Immature natural killer cell (primary cell): ENCODE results near the gene KLHL1. TPM values are rescaled to one million over a fixed set of nuclear protein-coding genes. Genes with fewer than 3 reads are reported as not detected.
"Not testable (repeated sequence)": the region's sequence is repeated elsewhere in the genome, so short reads cannot be mapped to it uniquely, and the experiment has no call there.

ENCODE experiments used
- DNase-seq, 3 donors: peaks; one replicate each; pipeline ENCODE4 v3.0.0; 2022; ENCODE audit warnings: mixed read lengths in 1 of 3
- H3K27ac Mint-ChIP-seq, 6 donors: one replicate each; pipeline ENCODE4 v1.8.0; 2020; ENCODE audit warnings: mixed read lengths in 6 of 6, mild to moderate bottlenecking in 5 of 6, inconsistent platforms in 4 of 6, moderate library complexity in 3 of 6
- H3K27me3 Mint-ChIP-seq, 3 donors: one replicate each; pipeline ENCODE4 v1.8.0; 2020 to 2021; ENCODE audit warnings: low read depth in 3 of 3, mild to moderate bottlenecking in 3 of 3, mixed read lengths in 3 of 3, moderate library complexity in 3 of 3, inconsistent platforms in 1 of 3
- H3K36me3 Mint-ChIP-seq, 3 donors: one replicate each; pipeline ENCODE4 v1.8.0; 2020; ENCODE audit warnings: mixed read lengths in 3 of 3, inconsistent platforms in 2 of 3, mild to moderate bottlenecking in 2 of 3
- H3K4me1 Mint-ChIP-seq, 2 donors: one replicate each; pipeline ENCODE4 v1.8.0; 2020; ENCODE audit warnings: inconsistent platforms in 2 of 2, mild to moderate bottlenecking in 2 of 2, mixed read lengths in 2 of 2, moderate library complexity in 1 of 2
- H3K4me3 Mint-ChIP-seq, 5 donors: one replicate each; pipeline ENCODE4 v1.8.0; 2020; ENCODE audit warnings: mild to moderate bottlenecking in 5 of 5, mixed read lengths in 5 of 5, inconsistent platforms in 3 of 5, moderate library complexity in 3 of 5
- H3K9me3 Mint-ChIP-seq, 6 donors: one replicate each; pipeline ENCODE4 v1.8.0; 2020; ENCODE audit warnings: mild to moderate bottlenecking in 6 of 6, mixed read lengths in 6 of 6, inconsistent platforms in 4 of 6, moderate library complexity in 3 of 6
- polyA plus RNA-seq, 3 donors: library from polyadenylated mRNA; unstranded; fragments of 300-500 nt; fragmentation: Illumina TruSeq; gene quantifications; one replicate each; pipeline ENCODE4 v1.2.3, GENCODE V29; 2021

KLHL1 gene, protein sequence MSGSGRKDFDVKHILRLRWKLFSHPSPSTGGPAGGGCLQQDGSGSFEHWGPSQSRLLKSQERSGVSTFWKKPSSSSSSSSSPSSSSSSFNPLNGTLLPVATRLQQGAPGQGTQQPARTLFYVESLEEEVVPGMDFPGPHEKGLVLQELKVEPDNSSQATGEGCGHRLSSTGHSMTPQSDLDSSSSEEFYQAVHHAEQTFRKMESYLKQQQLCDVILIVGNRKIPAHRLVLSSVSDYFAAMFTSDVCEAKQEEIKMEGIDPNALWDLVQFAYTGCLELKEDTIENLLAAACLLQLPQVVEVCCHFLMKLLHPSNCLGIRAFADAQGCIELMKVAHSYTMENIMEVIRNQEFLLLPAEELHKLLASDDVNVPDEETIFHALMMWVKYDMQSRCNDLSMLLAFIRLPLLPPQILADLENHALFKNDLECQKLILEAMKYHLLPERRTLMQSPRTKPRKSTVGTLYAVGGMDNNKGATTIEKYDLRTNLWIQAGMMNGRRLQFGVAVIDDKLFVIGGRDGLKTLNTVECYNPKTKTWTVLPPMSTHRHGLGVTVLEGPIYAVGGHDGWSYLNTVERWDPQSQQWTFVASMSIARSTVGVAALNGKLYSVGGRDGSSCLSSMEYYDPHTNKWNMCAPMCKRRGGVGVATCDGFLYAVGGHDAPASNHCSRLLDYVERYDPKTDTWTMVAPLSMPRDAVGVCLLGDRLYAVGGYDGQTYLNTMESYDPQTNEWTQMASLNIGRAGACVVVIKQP
- not detected for polyA plus RNA-seq

GRCh38 chr13:70108356-70109105, at the start of gene KLHL1:
TSS of gene KLHL1 (minus strand) at chr13:70108452. CDS start at chr13:70107699, 753 bp downstream.
- no peak for DNase-seq
- no peak within 1 kb of the TSS for H3K27ac Mint-ChIP-seq
- no peak within 1 kb of the TSS for H3K4me3 Mint-ChIP-seq
- H3K4me1 Mint-ChIP-seq = no peaks in the 10 kb centered on the region
- no peaks in the 10 kb centered on the region for H3K27me3 Mint-ChIP-seq
- peaks cover 7 to 30% (median 15%) of the 10 kb centered on the region in 6 donors for H3K9me3 Mint-ChIP-seq
- no peaks in the 10 kb centered on the region for H3K36me3 Mint-ChIP-seq

GRCh38 chr13:70142658-70143057, 34.4 kb upstream of the KLHL1 start:
- peaks cover 8 to 28% (median 13%) of the 10 kb centered on the region in 6 donors for H3K9me3 Mint-ChIP-seq
- H3K36me3 Mint-ChIP-seq, H3K4me1 Mint-ChIP-seq, H3K4me3 Mint-ChIP-seq, DNase-seq, H3K27ac Mint-ChIP-seq, H3K27me3 Mint-ChIP-seq: not testable (repeated sequence)

- Mint-ChIP-seq H3K27me3 (no peaks in the 10 kb centered on the region), H3K4me3 (no peak overlapping the region), H3K4me1 (no peaks in the 10 kb centered on the region), H3K9me3 (peaks cover 8 to 44% (median 26%) of the 10 kb centered on the region in 6 donors), H3K36me3 (no peaks in the 10 kb centered on the region), H3K27ac (no peak overlapping the region)
- no peak for DNase-seq
Observed at GRCh38 chr13:70128098-70128497, 19.8 kb upstream of the KLHL1 start.

GRCh38 chr13:70125693-70126092, 17.4 kb upstream of the KLHL1 start:
- Mint-ChIP-seq H3K36me3 (no peaks in the 10 kb centered on the region), H3K27me3 (no peaks in the 10 kb centered on the region), H3K9me3 (peaks cover 10 to 38% (median 28%) of the 10 kb centered on the region in 6 donors), H3K27ac (no peak overlapping the region), H3K4me3 (no peak overlapping the region), H3K4me1 (no peaks in the 10 kb centered on the region)
- DNase-seq = no peak

GRCh38 chr13:70117338-70117905, 9.2 kb upstream of the KLHL1 start:
- Mint-ChIP-seq H3K36me3 (no peaks in the 10 kb centered on the region), H3K9me3 (peaks cover 0 to 28% (median 13%) of the 10 kb centered on the region in 6 donors), H3K27ac (no peak overlapping the region), H3K4me1 (no peaks in the 10 kb centered on the region), H3K4me3 (no peak overlapping the region), H3K27me3 (no peaks in the 10 kb centered on the region)
- no peak for DNase-seq

- no peak within 1 kb of the TSS for H3K27ac Mint-ChIP-seq
Observed at GRCh38 chr13:70107498-70108281, 562 bp downstream of the KLHL1 start, which contains the start of gene ATXN8OS. TSS of gene ATXN8OS (plus strand) at chr13:70107826.

DNA sequence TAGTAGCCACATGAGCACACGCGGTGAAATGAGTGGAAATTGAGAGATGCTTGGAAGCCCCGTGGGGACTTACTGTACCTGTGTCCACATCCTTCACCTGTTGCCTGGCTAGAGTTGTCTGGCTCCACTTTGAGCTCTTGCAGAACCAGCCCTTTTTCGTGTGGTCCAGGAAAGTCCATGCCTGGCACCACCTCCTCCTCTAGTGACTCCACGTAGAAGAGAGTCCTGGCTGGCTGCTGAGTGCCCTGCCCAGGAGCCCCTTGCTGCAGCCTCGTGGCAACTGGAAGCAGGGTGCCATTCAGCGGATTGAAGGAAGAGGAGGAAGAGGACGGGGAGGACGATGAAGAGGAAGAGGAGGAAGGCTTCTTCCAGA, 1.1 kb downstream of the KLHL1 start:
- no peaks in the 10 kb centered on the region for H3K27me3 Mint-ChIP-seq
- H3K9me3 Mint-ChIP-seq = peaks cover 7 to 38% (median 18%) of the 10 kb centered on the region in 6 donors
- no peaks in the 10 kb centered on the region for H3K4me1 Mint-ChIP-seq
- H3K4me3 Mint-ChIP-seq = no peak overlapping the region
- DNase-seq = no peak
- H3K36me3 Mint-ChIP-seq = no peaks in the 10 kb centered on the region
- no peak overlapping the region for H3K27ac Mint-ChIP-seq

More at GRCh38 chr13:70107498-70108281, 562 bp downstream of the KLHL1 start, which contains the start of gene ATXN8OS:
- Mint-ChIP-seq H3K4me1 (no peaks in the 10 kb centered on the region), H3K9me3 (peaks cover 7 to 38% (median 16%) of the 10 kb centered on the region in 6 donors), H3K27me3 (no peaks in the 10 kb centered on the region), H3K4me3 (no peak within 1 kb of the TSS), H3K36me3 (no peaks in the 10 kb centered on the region)
- no peak for DNase-seq

GRCh38 chr13:70104481-70104880, 3.8 kb downstream of the KLHL1 start:
- H3K4me1 Mint-ChIP-seq = no peaks in the 10 kb centered on the region
- no peaks in the 10 kb centered on the region for H3K27me3 Mint-ChIP-seq
- no peak overlapping the region for H3K4me3 Mint-ChIP-seq
- peaks cover 4 to 33% (median 15%) of the 10 kb centered on the region in 6 donors for H3K9me3 Mint-ChIP-seq
- no peak for DNase-seq
- H3K36me3 Mint-ChIP-seq = no peaks in the 10 kb centered on the region
- H3K27ac Mint-ChIP-seq = no peak overlapping the region

DNA sequence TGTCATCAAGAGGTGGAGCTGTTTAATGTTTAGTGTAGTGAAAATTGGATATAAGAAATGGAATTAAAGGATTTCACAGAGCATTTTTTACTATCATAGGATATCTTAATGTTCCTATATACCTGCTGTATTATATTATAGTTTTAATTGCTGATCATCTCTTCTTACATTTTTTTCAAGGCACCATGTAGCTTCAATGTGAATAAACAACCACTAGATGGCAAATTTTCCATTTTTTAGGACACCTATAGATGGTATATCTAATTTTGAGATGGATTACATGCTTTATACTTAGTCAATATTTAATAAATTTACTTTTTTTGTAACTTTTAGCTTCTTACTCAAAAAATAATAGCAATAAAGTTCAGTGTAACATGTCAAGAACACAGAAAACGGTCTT, 9.6 kb downstream of the KLHL1 start:
- H3K27me3 Mint-ChIP-seq = no peaks in the 10 kb centered on the region
- H3K27ac Mint-ChIP-seq = no peak overlapping the region
- no peak overlapping the region for H3K4me3 Mint-ChIP-seq
- no peaks in the 10 kb centered on the region for H3K36me3 Mint-ChIP-seq
- H3K9me3 Mint-ChIP-seq = peaks cover 4 to 27% (median 12%) of the 10 kb centered on the region in 6 donors
- H3K4me1 Mint-ChIP-seq = no peaks in the 10 kb centered on the region
- no peak for DNase-seq

DNA sequence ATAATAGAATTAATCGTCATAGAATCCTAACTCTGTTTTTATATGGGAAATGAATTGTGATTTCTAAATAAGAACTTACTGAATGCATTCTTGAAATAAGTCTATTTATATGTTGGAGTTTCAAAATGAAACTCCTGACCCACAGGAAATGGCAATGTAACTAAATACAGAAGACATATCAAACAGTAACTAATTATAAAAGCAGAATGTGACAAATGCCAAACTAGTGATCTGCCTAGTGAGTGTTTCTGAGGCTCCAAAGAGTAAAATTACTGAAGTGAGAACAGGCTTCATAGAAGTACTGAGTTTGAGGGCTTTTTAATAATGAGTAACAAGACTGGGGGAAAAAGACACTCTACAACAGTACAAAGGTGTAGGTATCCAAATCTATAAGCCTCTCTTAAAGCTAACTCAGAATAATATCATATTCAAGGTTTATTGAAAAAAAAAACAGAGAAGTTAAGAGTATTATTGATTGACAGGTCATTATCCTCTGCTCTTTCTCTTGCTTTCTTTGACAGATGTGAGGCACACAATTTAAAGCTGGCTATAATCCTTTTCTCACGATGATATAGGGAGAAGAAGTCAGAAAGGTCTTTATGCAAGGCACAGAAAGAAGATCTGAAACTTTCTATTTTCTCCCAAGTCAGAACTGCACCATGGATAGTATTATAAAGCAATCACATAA, 18.1 kb downstream of the KLHL1 start:
- Mint-ChIP-seq H3K36me3 (peaks cover 0 to 3% (median 0%) of the 10 kb centered on the region in 3 donors), H3K4me1 (no peaks in the 10 kb centered on the region), H3K27me3 (no peaks in the 10 kb centered on the region), H3K9me3 (peaks cover 6 to 56% (median 28%) of the 10 kb centered on the region in 6 donors), H3K27ac (no peak overlapping the region), H3K4me3 (no peak overlapping the region)
- no peak for DNase-seq

DNA sequence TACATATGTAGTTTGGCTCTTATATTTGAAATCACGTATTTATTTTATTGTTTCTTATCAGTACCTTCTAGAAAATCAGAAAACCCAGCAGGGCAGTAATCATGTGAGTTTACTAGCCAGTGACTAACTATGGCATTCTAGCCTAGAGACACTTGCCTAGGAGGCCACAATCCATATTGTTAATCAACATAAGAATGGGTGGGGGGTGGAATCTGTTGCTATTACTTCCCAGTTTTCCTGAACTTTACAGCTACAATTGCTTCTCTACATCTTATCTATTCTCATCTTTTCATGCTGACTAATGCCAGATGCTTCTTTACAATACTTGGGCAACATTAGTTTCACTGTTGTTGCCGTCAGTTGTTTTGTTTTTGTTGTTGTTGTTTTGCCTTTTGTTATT, 19.3 kb downstream of the KLHL1 start:
- Mint-ChIP-seq H3K27me3 (no peaks in the 10 kb centered on the region), H3K27ac (no peak overlapping the region), H3K4me3 (no peak overlapping the region), H3K36me3 (peaks cover 0 to 3% (median 3%) of the 10 kb centered on the region in 3 donors), H3K4me1 (no peaks in the 10 kb centered on the region), H3K9me3 (peaks cover 4 to 53% (median 31%) of the 10 kb centered on the region in 6 donors)
- DNase-seq = no peak

GRCh38 chr13:70087247-70087646, 21.0 kb downstream of the KLHL1 start:
- peaks cover 0 to 3% (median 3%) of the 10 kb centered on the region in 3 donors for H3K36me3 Mint-ChIP-seq
- H3K27ac Mint-ChIP-seq = no peak overlapping the region
- H3K4me1 Mint-ChIP-seq = no peaks in the 10 kb centered on the region
- peaks cover 4 to 50% (median 34%) of the 10 kb centered on the region in 6 donors for H3K9me3 Mint-ChIP-seq
- DNase-seq = no peak
- H3K4me3 Mint-ChIP-seq = no peak overlapping the region
- no peaks in the 10 kb centered on the region for H3K27me3 Mint-ChIP-seq
